Measurements from ENCODE around the gene CD300LD. TPM values are rescaled to one million over a fixed set of nuclear protein-coding genes. Genes with fewer than 3 reads are reported as not detected.

The CD300LD gene
- total and polyA plus RNA-seq, 2 donors (not counting 1 experiment from before 2014, with no cell fraction given): not detected

GRCh38 chr17:74618451-74618850 is 26.4 kb upstream of the CD300LD start:
- H3K27ac ChIP-seq (ENCODE audit: insufficient read depth, low read length): no peak overlapping the region
- H3K36me3 ChIP-seq (ENCODE audit: control insufficient read depth, insufficient read depth, low read length): no peaks in the 10 kb centered on the region
- H3K79me2 ChIP-seq (ENCODE audit: control insufficient read depth, insufficient read depth, low read length): no peaks in the 10 kb centered on the region
- H2AFZ ChIP-seq (ENCODE audit: low read length): no peak overlapping the region
- no peaks in the 10 kb centered on the region for H4K20me1 ChIP-seq (ENCODE audit: control insufficient read depth, extremely low read depth, insufficient read depth, low read length)
- no peak for DNase-seq (ENCODE audit: low read depth in 2 of 2)
- no peak for TF ChIP-seq EZH2 (IDR thresholded peaks at IDR 0.05; ENCODE audit: low read length, missing control alignments)
- no peak for TF ChIP-seq CTCF (conservative IDR thresholded peaks at IDR 0.05 in 1 of 2, IDR thresholded peaks at IDR 0.05 in 1 of 2; ENCODE audit: low read depth in 1 of 2, low read length in 2 of 2)
- H3K9me3 ChIP-seq (ENCODE audit: control insufficient read depth, insufficient read depth, low read depth, low read length): no peaks in the 10 kb centered on the region
- H3K4me3 ChIP-seq (replicated peaks in 1 of 4; ENCODE audit: control extremely low read depth in 1 of 4, insufficient read depth in 1 of 4, low read depth in 3 of 4, low read length in 4 of 4): no peak overlapping the region
- no peak overlapping the region for H3K9ac ChIP-seq (ENCODE audit: insufficient read depth, low read length)
- H3K4me2 ChIP-seq (ENCODE audit: extremely low read depth, insufficient read depth, low read length): no peak overlapping the region
- no peaks in the 10 kb centered on the region for H3K27me3 ChIP-seq (ENCODE audit: control insufficient read depth, insufficient read depth, low read length)
- no peaks in the 10 kb centered on the region for H3K4me1 ChIP-seq (ENCODE audit: control insufficient read depth, extremely low read depth, insufficient read depth, low read length)

GRCh38 chr17:74616696-74617095 is 24.6 kb upstream of the CD300LD start:
- Histone ChIP-seq H3K9me3 (ENCODE audit: control insufficient read depth, insufficient read depth, low read depth, low read length) (no peaks in the 10 kb centered on the region), H3K4me2 (ENCODE audit: extremely low read depth, insufficient read depth, low read length) (no peak overlapping the region), H3K79me2 (ENCODE audit: control insufficient read depth, insufficient read depth, low read length) (no peaks in the 10 kb centered on the region), H3K9ac (ENCODE audit: insufficient read depth, low read length) (no peak overlapping the region), H3K27me3 (ENCODE audit: control insufficient read depth, insufficient read depth, low read length) (no peaks in the 10 kb centered on the region), H4K20me1 (ENCODE audit: control insufficient read depth, extremely low read depth, insufficient read depth, low read length) (no peaks in the 10 kb centered on the region), H3K4me3 (replicated peaks in 1 of 4; ENCODE audit: control extremely low read depth in 1 of 4, insufficient read depth in 1 of 4, low read depth in 3 of 4, low read length in 4 of 4) (no peak overlapping the region), H3K27ac (ENCODE audit: insufficient read depth, low read length) (no peak overlapping the region), H3K36me3 (ENCODE audit: control insufficient read depth, insufficient read depth, low read length) (no peaks in the 10 kb centered on the region), H2AFZ (ENCODE audit: low read length) (no peak overlapping the region), H3K4me1 (ENCODE audit: control insufficient read depth, extremely low read depth, insufficient read depth, low read length) (no peaks in the 10 kb centered on the region)
- TF ChIP-seq CTCF (conservative IDR thresholded peaks at IDR 0.05 in 1 of 2, IDR thresholded peaks at IDR 0.05 in 1 of 2; ENCODE audit: low read depth in 1 of 2, low read length in 2 of 2) (no peak), EZH2 (IDR thresholded peaks at IDR 0.05; ENCODE audit: low read length, missing control alignments) (no peak)
- DNase-seq (ENCODE audit: low read depth in 2 of 2): no peak

- H3K9ac ChIP-seq (ENCODE audit: insufficient read depth, low read length): no peak overlapping the region
- no peaks in the 10 kb centered on the region for H4K20me1 ChIP-seq (ENCODE audit: control insufficient read depth, extremely low read depth, insufficient read depth, low read length)
- H3K4me2 ChIP-seq (ENCODE audit: extremely low read depth, insufficient read depth, low read length): no peak overlapping the region
- no peaks in the 10 kb centered on the region for H3K4me1 ChIP-seq (ENCODE audit: control insufficient read depth, extremely low read depth, insufficient read depth, low read length)
- H2AFZ ChIP-seq (ENCODE audit: low read length): no peak overlapping the region
- H3K4me3 ChIP-seq (replicated peaks in 1 of 4; ENCODE audit: control extremely low read depth in 1 of 4, insufficient read depth in 1 of 4, low read depth in 3 of 4, low read length in 4 of 4): no peak overlapping the region
- H3K27ac ChIP-seq (ENCODE audit: insufficient read depth, low read length): no peak overlapping the region
- TF ChIP-seq EZH2 (IDR thresholded peaks at IDR 0.05; ENCODE audit: low read length, missing control alignments): no peak
- no peak for TF ChIP-seq CTCF (conservative IDR thresholded peaks at IDR 0.05 in 1 of 2, IDR thresholded peaks at IDR 0.05 in 1 of 2; ENCODE audit: low read depth in 1 of 2, low read length in 2 of 2)
- no peaks in the 10 kb centered on the region for H3K27me3 ChIP-seq (ENCODE audit: control insufficient read depth, insufficient read depth, low read length)
- DNase-seq (ENCODE audit: low read depth in 2 of 2): no peak
- no peaks in the 10 kb centered on the region for H3K9me3 ChIP-seq (ENCODE audit: control insufficient read depth, insufficient read depth, low read depth, low read length)
- H3K79me2 ChIP-seq (ENCODE audit: control insufficient read depth, insufficient read depth, low read length): no peaks in the 10 kb centered on the region
- H3K36me3 ChIP-seq (ENCODE audit: control insufficient read depth, insufficient read depth, low read length): no peaks in the 10 kb centered on the region
Measured at GRCh38 chr17:74612046-74612445, 20.0 kb upstream of the CD300LD start.
